GM20431 (cell line): ENCODE results near the gene CLEC7A.

ENCODE experiments used
- in situ Hi-C: fragments of 300-500 bp; cut with MseI, MboI; formaldehyde crosslinking; loops from one replicate; pipeline ENCODE4 v1.15.0; 2020; ENCODE audit warnings: low sequenced_read_pairs; ENCODE audit not compliant: unreplicated experiment

CLEC7A gene

GRCh38 chr12:10130042-10130441 lies at the start of gene CLEC7A:
Gene CLEC7A, minus strand, starts transcription at chr12:10130199. Its CDS starts 117 bp downstream, at chr12:10130082.
- in situ Hi-C loops = loop anchor here (10.0 to 25.0 kb wide), 2 partner anchors 95 to 318 kb away; partner anchors contain the start of gene CLEC9A

- in situ Hi-C loops = no loop called here
These were observed 49.8 kb upstream of the CLEC7A start for GRCh38 chr12:10179776-10180181.

- in situ Hi-C loops = no loop called here
These were observed 48.8 kb upstream of the CLEC7A start, which contains the start of gene TMEM52B for GRCh38 chr12:10178821-10179220. Gene TMEM52B, plus strand, starts transcription at chr12:10179032. Its CDS starts 543 bp downstream, at chr12:10179575.

GRCh38 chr12:10175846-10176636 lies 46.0 kb upstream of the CLEC7A start:
- in situ Hi-C loops = no loop called here

GRCh38 chr12:10174986-10175614 lies 45.1 kb upstream of the CLEC7A start:
- in situ Hi-C loops = no loop called here

GRCh38 chr12:10171973-10172728 lies 42.2 kb upstream of the CLEC7A start, which contains the start of gene OLR1:
Gene OLR1, minus strand, starts transcription at chr12:10172132. Its CDS starts 55 bp downstream, at chr12:10172077.
- in situ Hi-C loops = no loop called here

GRCh38 chr12:10170216-10170615 lies 40.2 kb upstream of the CLEC7A start:
- in situ Hi-C loops = no loop called here

GRCh38 chr12:10169104-10169503 lies 39.1 kb upstream of the CLEC7A start:
- in situ Hi-C loops = no loop called here

GRCh38 chr12:10167599-10167998 lies 37.6 kb upstream of the CLEC7A start:
- in situ Hi-C loops = no loop called here

GRCh38 chr12:10165421-10165820 lies 35.4 kb upstream of the CLEC7A start:
- in situ Hi-C loops = no loop called here

- in situ Hi-C loops = no loop called here
These were observed 33.1 kb upstream of the CLEC7A start for GRCh38 chr12:10163084-10163483.

- in situ Hi-C loops = no loop called here
These were observed 30.8 kb upstream of the CLEC7A start for GRCh38 chr12:10160617-10161385.

- in situ Hi-C loops = no loop called here
These were observed 29.3 kb upstream of the CLEC7A start for GRCh38 chr12:10159280-10159679.

GRCh38 chr12:10158406-10158805 lies 28.4 kb upstream of the CLEC7A start:
- in situ Hi-C loops = no loop called here

- in situ Hi-C loops = no loop called here
These were observed 26.0 kb upstream of the CLEC7A start for GRCh38 chr12:10155966-10156365.

- in situ Hi-C loops = no loop called here
These were observed 24.1 kb upstream of the CLEC7A start for GRCh38 chr12:10154145-10154496.

- in situ Hi-C loops = no loop called here
These were observed 23.5 kb upstream of the CLEC7A start for GRCh38 chr12:10153271-10154144.

- in situ Hi-C loops = no loop called here
These were observed 21.6 kb upstream of the CLEC7A start for GRCh38 chr12:10151621-10152020.
